CD4-positive, alpha-beta T cell (primary cell): ENCODE data around the gene TRABD2B. TPM values are rescaled to one million over a fixed set of nuclear protein-coding genes. Genes with fewer than 3 reads are reported as not detected.

Experiments used
- ATAC-seq: fragments of 200-7000 bp; cut with Tn5 transposase; one replicate; pipeline ENCODE4 v1.10.0; 2022; ENCODE audit warnings: mild to moderate bottlenecking; ENCODE audit not compliant: poor library complexity
- CTCF ChIA-PET: fragments of 350-600 bp; sonication (Branson Sonifier 250); formaldehyde crosslinking; loops from one replicate; lab custom pipeline; 2021; ENCODE audit warnings: antibody characterized with exemption, inconsistent platforms; lab: Charles Lee
- POLR2A ChIA-PET: fragments of 350-600 bp; sonication (Branson Sonifier 250); formaldehyde crosslinking; loops from one replicate; lab custom pipeline; 2021; ENCODE audit warnings: antibody characterized with exemption, inconsistent platforms; lab: Charles Lee
- DNase-seq, 14 experiments: peaks; one replicate each; pipeline ENCODE4 v3.0.0-alpha.2; 2013 to 2020; ENCODE audit warnings: mixed read lengths in 2 of 14
- H3K27ac ChIP-seq, 2 donors: one replicate each; pipeline versions ENCODE4 v1.5.1 to v1.7.0; 2013; ENCODE audit warnings: low read length in 2 of 2, low read depth in 1 of 2, mild to moderate bottlenecking in 1 of 2
- H3K27me3 ChIP-seq, 2 experiments: 1 replicate in 1 of 2; 2 replicates in 1 of 2; pipeline versions ENCODE4 v1.6.1 to v1.7.0; 2013; ENCODE audit warnings: low read length in 2 of 2, control low read depth in 1 of 2, mild to moderate bottlenecking in 1 of 2, moderate library complexity in 1 of 2; ENCODE audit not compliant: insufficient read depth in 2 of 2, control insufficient read depth in 1 of 2
- H3K36me3 ChIP-seq: one replicate; pipeline ENCODE4 v1.6.1; 2013; ENCODE audit warnings: low read length, control low read depth; ENCODE audit not compliant: insufficient read depth
- H3K4me1 ChIP-seq: one replicate; pipeline ENCODE4 v1.6.1; 2013; ENCODE audit warnings: low read length, control low read depth; ENCODE audit not compliant: insufficient read depth
- H3K4me3 ChIP-seq: one replicate; pipeline ENCODE4 v1.5.1; 2013; ENCODE audit warnings: mild to moderate bottlenecking, low read length, moderate library complexity
- H3K9me3 ChIP-seq, 2 experiments: 1 replicate in 1 of 2; 2 replicates in 1 of 2; pipeline versions ENCODE4 v1.6.1 to v1.7.0; 2013; ENCODE audit warnings: low read length in 2 of 2, mild to moderate bottlenecking in 2 of 2, control low read depth in 1 of 2, moderate library complexity in 1 of 2; ENCODE audit not compliant: control insufficient read depth in 1 of 2, insufficient read depth in 1 of 2
- H3K27ac Mint-ChIP-seq: one replicate; pipeline ENCODE4 v1.8.0; 2020; ENCODE audit warnings: mixed read lengths
- H3K27me3 Mint-ChIP-seq: one replicate; pipeline ENCODE4 v1.8.0; 2021; ENCODE audit warnings: mixed read lengths
- H3K36me3 Mint-ChIP-seq: one replicate; pipeline ENCODE4 v1.8.0; 2021; ENCODE audit warnings: low read depth, mixed read lengths
- H3K4me1 Mint-ChIP-seq: one replicate; pipeline ENCODE4 v1.8.0; 2021; ENCODE audit warnings: low read depth, mixed read lengths
- H3K4me3 Mint-ChIP-seq: one replicate; pipeline ENCODE4 v1.8.0; 2020; ENCODE audit warnings: mild to moderate bottlenecking, mixed read lengths
- H3K9me3 Mint-ChIP-seq: one replicate; pipeline ENCODE4 v1.8.0; 2020; ENCODE audit warnings: mixed read lengths
- CTCF ChIP-seq: fragments of 200-600 bp; IDR thresholded peaks from one replicate; pipeline ENCODE4 v1.8.0; 2022; ENCODE audit warnings: antibody characterized with exemption, mild to moderate bottlenecking
- intact Hi-C, 2 experiments: fragments of 100-400 bp; cut with DNase I in 1 of 2; cut with micrococcal nuclease in 1 of 2; formaldehyde crosslinking; loops; one replicate each; pipeline versions ENCODE4 v1.15.1 to v1.9.0; 2023 to 2025; cut with DNase I, micrococcal nuclease
- total RNA-seq, 174 experiments: library from RNA in 2 of 174; stranded (reverse) in 2 of 174; gene quantifications; one replicate each; pipeline ENCODE4 v1.2.3 and lab custom pipeline; 2021 to 2026

TRABD2B gene
- total RNA-seq, 2 experiments from 2014 or later = not detected

- Mint-ChIP-seq H3K9me3 (no peaks in the 10 kb centered on the region), H3K36me3 (no peaks in the 10 kb centered on the region), H3K4me3 (no peak overlapping the region), H3K27ac (no peak overlapping the region), H3K4me1 (no peaks in the 10 kb centered on the region), H3K27me3 (no peaks in the 10 kb centered on the region)
- Histone ChIP-seq H3K27ac (no peak overlapping the region), H3K36me3 (no peaks in the 10 kb centered on the region), H3K27me3 (no peaks in the 10 kb centered on the region), H3K4me3 (no peak overlapping the region), H3K9me3 (no peaks in the 10 kb centered on the region), H3K4me1 (no peaks in the 10 kb centered on the region)
- no peak for TF ChIP-seq CTCF
- DNase-seq (no peak), ATAC-seq (no peak)
- POLR2A ChIA-PET = no interaction called here
- intact Hi-C loops = no loop called here
- CTCF ChIA-PET = no interaction called here
These were observed 96.1 kb downstream of the TRABD2B start for GRCh38 chr1:47901001-47901575.

- Mint-ChIP-seq H3K9me3 (no peaks in the 10 kb centered on the region), H3K4me3 (no peak overlapping the region), H3K27ac (no peak overlapping the region), H3K4me1 (no peaks in the 10 kb centered on the region), H3K27me3 (no peaks in the 10 kb centered on the region), H3K36me3 (no peaks in the 10 kb centered on the region)
- no peak for TF ChIP-seq CTCF
- no peaks in the 10 kb centered on the region for H3K4me1 ChIP-seq
- H3K36me3 ChIP-seq = no peaks in the 10 kb centered on the region
- H3K9me3 ChIP-seq = no peaks in the 10 kb centered on the region
- no peak overlapping the region for H3K4me3 ChIP-seq
- H3K27ac ChIP-seq = no peak overlapping the region
- POLR2A ChIA-PET = no interaction called here
- no peak for ATAC-seq
- DNase-seq = no peak
- CTCF ChIA-PET = no interaction called here
- intact Hi-C loops = no loop called here
- no peaks in the 10 kb centered on the region for H3K27me3 ChIP-seq
These were observed 98.9 kb downstream of the TRABD2B start for GRCh38 chr1:47898133-47898845.

DNA sequence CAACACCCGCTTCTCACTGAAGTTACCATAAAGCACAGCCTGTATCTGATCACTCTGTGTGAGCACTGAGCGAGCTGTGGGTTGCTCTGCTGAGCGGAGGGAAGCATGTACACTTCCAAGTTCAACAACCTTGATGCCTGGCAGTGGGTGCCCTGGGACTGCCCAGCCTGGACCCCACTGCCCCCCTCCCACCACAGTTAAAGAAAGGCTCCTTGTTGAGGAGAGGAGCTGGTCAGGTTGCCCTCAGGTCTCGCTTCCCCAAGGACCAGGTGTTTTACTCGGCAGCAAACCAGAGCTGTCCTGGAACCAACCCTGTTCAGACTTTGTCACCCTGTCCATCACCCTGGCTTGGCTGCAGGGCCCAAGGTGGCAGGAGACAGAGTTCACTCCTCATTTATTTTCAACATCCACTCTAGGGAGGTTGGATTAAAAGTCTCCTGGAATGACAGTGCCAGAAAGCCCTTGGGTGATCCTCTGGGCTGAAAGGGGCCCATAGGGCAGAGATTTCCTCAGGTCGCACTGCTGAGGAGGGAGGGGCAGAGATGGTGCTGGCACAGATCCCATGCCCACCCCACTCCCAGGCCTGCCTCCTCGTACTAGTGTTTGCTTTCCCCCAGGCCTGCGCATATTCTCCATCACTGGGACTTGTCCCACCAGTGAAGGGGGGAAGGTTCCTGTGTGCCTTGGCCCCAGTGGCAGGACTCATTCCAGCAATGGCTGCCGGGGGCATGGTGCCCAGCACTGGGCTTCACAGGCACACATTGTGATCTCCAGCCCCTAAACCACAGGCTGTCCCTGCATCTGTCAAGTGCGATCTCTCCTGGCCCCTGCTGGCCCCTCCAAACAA lies 101.7 kb downstream of the TRABD2B start:
- ATAC-seq (no peak), DNase-seq (no peak)
- H3K27me3 ChIP-seq = no peaks in the 10 kb centered on the region
- ChIA-PET CTCF (no interaction called here), POLR2A (no interaction called here)
- H3K27ac ChIP-seq = no peak overlapping the region
- Mint-ChIP-seq H3K36me3 (no peaks in the 10 kb centered on the region), H3K27me3 (no peaks in the 10 kb centered on the region), H3K4me1 (no peaks in the 10 kb centered on the region), H3K4me3 (no peak overlapping the region), H3K27ac (no peak overlapping the region), H3K9me3 (no peaks in the 10 kb centered on the region)
- H3K9me3 ChIP-seq = no peaks in the 10 kb centered on the region
- no peak overlapping the region for H3K4me3 ChIP-seq
- no peaks in the 10 kb centered on the region for H3K4me1 ChIP-seq
- H3K36me3 ChIP-seq = no peaks in the 10 kb centered on the region
- intact Hi-C loops = no loop called here
- TF ChIP-seq CTCF = no peak
